ENCODE data around the gene ZNRF4. TPM values are rescaled to one million over a fixed set of nuclear protein-coding genes. Genes with fewer than 3 reads are reported as not detected.

ZNRF4 gene
- total RNA-seq, 2 donors from 2014 or later, result not detected

- no peak for DNase-seq (ENCODE audit: low spot score)
- intact Hi-C loops (cut with DNase I), result no loop called here
Observed at GRCh38 chr19:5439452-5439851, 15.8 kb upstream of the ZNRF4 start.

GRCh38 chr19:5440299-5440698 is 14.9 kb upstream of the ZNRF4 start:
- no peak for DNase-seq (ENCODE audit: low spot score)

GRCh38 chr19:5443723-5444122 is 11.5 kb upstream of the ZNRF4 start:
- no peak for DNase-seq (ENCODE audit: low spot score)
- intact Hi-C loops (cut with DNase I), result no loop called here

More at GRCh38 chr19:5440299-5440698, 14.9 kb upstream of the ZNRF4 start:
- intact Hi-C loops (cut with DNase I), result no loop called here

- DNase-seq (ENCODE audit: low spot score), result no peak
- intact Hi-C loops (cut with DNase I), result no loop called here
Observed at GRCh38 chr19:5444431-5444830, 10.8 kb upstream of the ZNRF4 start.

GRCh38 chr19:5445071-5445470 is 10.1 kb upstream of the ZNRF4 start:
- intact Hi-C loops (cut with DNase I), result no loop called here
- DNase-seq (ENCODE audit: low spot score), result no peak

GRCh38 chr19:5445561-5446055 is 9.6 kb upstream of the ZNRF4 start:
- intact Hi-C loops (cut with DNase I), result no loop called here
- no peak for DNase-seq (ENCODE audit: low spot score)

GRCh38 chr19:5447700-5448311 is 7.4 kb upstream of the ZNRF4 start:
- intact Hi-C loops (cut with DNase I), result no loop called here
- DNase-seq (ENCODE audit: low spot score), result no peak

- DNase-seq (ENCODE audit: low spot score), result no peak
- intact Hi-C loops (cut with DNase I), result no loop called here
Observed at GRCh38 chr19:5448374-5448773, 6.8 kb upstream of the ZNRF4 start.

- no peak for DNase-seq (ENCODE audit: low spot score)
- intact Hi-C loops (cut with DNase I), result no loop called here
Observed at GRCh38 chr19:5450482-5451126, 4.6 kb upstream of the ZNRF4 start.

- intact Hi-C loops (cut with DNase I), result no loop called here
- no peak for DNase-seq (ENCODE audit: low spot score)
Observed at GRCh38 chr19:5451494-5451893, 3.7 kb upstream of the ZNRF4 start.

GRCh38 chr19:5452594-5453565 is 2.3 kb upstream of the ZNRF4 start:
- DNase-seq (ENCODE audit: low spot score), result no peak
- intact Hi-C loops (cut with DNase I), result no loop called here

GRCh38 chr19:5454743-5455142 is 474 bp upstream of the ZNRF4 start:
- DNase-seq (ENCODE audit: low spot score), result no peak
- intact Hi-C loops (cut with DNase I), result no loop called here

GRCh38 chr19:5456130-5456840 is 1.1 kb downstream of the ZNRF4 start:
- no peak for DNase-seq (ENCODE audit: low spot score)
- intact Hi-C loops (cut with DNase I), result no loop called here

GRCh38 chr19:5456841-5457200 is 1.6 kb downstream of the ZNRF4 start:
- DNase-seq (ENCODE audit: low spot score), result no peak
- intact Hi-C loops (cut with DNase I), result no loop called here

GRCh38 chr19:5457709-5458108 is 2.5 kb downstream of the ZNRF4 start:
- no peak for DNase-seq (ENCODE audit: low spot score)
- intact Hi-C loops (cut with DNase I), result no loop called here

- intact Hi-C loops (cut with DNase I), result no loop called here
- DNase-seq (ENCODE audit: low spot score), result no peak
Observed at GRCh38 chr19:5458420-5458819, 3.2 kb downstream of the ZNRF4 start.

GRCh38 chr19:5459360-5459759 is 4.1 kb downstream of the ZNRF4 start:
- DNase-seq (ENCODE audit: low spot score), result no peak
- intact Hi-C loops (cut with DNase I), result no loop called here

GRCh38 chr19:5460748-5461147 is 5.5 kb downstream of the ZNRF4 start:
- intact Hi-C loops (cut with DNase I), result no loop called here
- no peak for DNase-seq (ENCODE audit: low spot score)

GRCh38 chr19:5463959-5464358 is 8.7 kb downstream of the ZNRF4 start:
- intact Hi-C loops (cut with DNase I), result no loop called here
- DNase-seq (ENCODE audit: low spot score), result no peak

- no peak for DNase-seq (ENCODE audit: low spot score)
- intact Hi-C loops (cut with DNase I), result no loop called here
Observed at GRCh38 chr19:5466072-5466471, 10.9 kb downstream of the ZNRF4 start.

Data from posterior vena cava (tissue), 2 donors.